GM12878 (cell line): ENCODE measurements around the gene M1AP. TPM values are rescaled to one million over a fixed set of nuclear protein-coding genes. Genes with fewer than 3 reads are reported as not detected.

Experiments
- ATAC-seq: fragments of 200-7000 bp; cut with Tn5 transposase; 3 replicates; pipeline ENCODE4 v1.9.1; 2020; ENCODE audit warnings: mild to moderate bottlenecking, moderate library complexity
- BruUV-seq: library from RNA; stranded (reverse); fragments of 400-500 nt; replicated peaks from 2 replicates; lab custom pipeline; 2021; lab: Mats Ljungman, UMichigan
- CTCF ChIA-PET: fragments of 300-600 bp; sonication (Branson Sonifier 250); formaldehyde crosslinking; extraction: SDS; loops from one replicate; lab custom pipeline; 2021; ENCODE audit warnings: inconsistent platforms; lab: Yijun Ruan, JAX
- POLR2A ChIA-PET: fragments of 350-600 bp; formaldehyde crosslinking; extraction: SDS; loops from one replicate; lab custom pipeline; 2021; ENCODE audit warnings: inconsistent platforms; lab: Charles Lee
- RAD21 ChIA-PET: fragments of 300-600 bp; sonication (Branson Sonifier 250); formaldehyde crosslinking; loops from one replicate; lab custom pipeline; 2023; ENCODE audit warnings: antibody characterized with exemption; ENCODE audit not compliant: unreplicated experiment; lab: Charles Lee
- SMC1A ChIA-PET: fragments of 300-600 bp; sonication (Branson Sonifier 250); formaldehyde crosslinking; loops from one replicate; lab custom pipeline; 2023; ENCODE audit not compliant: unreplicated experiment, uncharacterized antibody; lab: Charles Lee
- DNase-seq: peaks from one replicate; pipeline ENCODE4 v3.0.0-alpha.2; 2011; ENCODE audit warnings: low read depth, low spot score
- FAIRE-seq: peaks from 3 replicates; lab custom pipeline; 2011; peaks lifted over from hg19 to GRCh38; lab: Jason Lieb, UNC
- H2AFZ ChIP-seq: 2 replicates; pipeline ENCODE4 v1.6.0; 2011; ENCODE audit warnings: low read depth, low read length, control low read depth; ENCODE audit not compliant: control insufficient read depth
- H3K27ac ChIP-seq: 2 replicates; pipeline ENCODE4 v1.5.1; 2011; ENCODE audit warnings: control low read depth; ENCODE audit not compliant: control insufficient read depth, insufficient read depth
- H3K27me3 ChIP-seq, 2 experiments: replicated peaks in 1 of 2; 2 replicates each; pipeline versions ENCODE4 v1.6.0 to v1.6.1; 2011; ENCODE audit warnings: low read length in 1 of 2; ENCODE audit not compliant: control insufficient read depth in 2 of 2, insufficient read depth in 2 of 2
- H3K36me3 ChIP-seq, 2 experiments: 2 replicates each; pipeline ENCODE4 v1.5.1; 2011; ENCODE audit warnings: low read length in 1 of 2; ENCODE audit not compliant: control insufficient read depth in 2 of 2, insufficient read depth in 2 of 2
- H3K4me1 ChIP-seq: 2 replicates; pipeline ENCODE4 v1.6.1; 2011; ENCODE audit warnings: mild to moderate bottlenecking, low read length, moderate library complexity, mixed read lengths; ENCODE audit not compliant: control insufficient read depth, insufficient read depth
- H3K4me2 ChIP-seq: 2 replicates; pipeline ENCODE4 v1.6.0; 2011; ENCODE audit warnings: control low read depth; ENCODE audit not compliant: control insufficient read depth, insufficient read depth
- H3K4me3 ChIP-seq: fragments of 200-600 bp; sonication (generic); 2 replicates; pipeline ENCODE4 v1.5.1; 2016
- H3K79me2 ChIP-seq: 2 replicates; pipeline ENCODE4 v1.6.0; 2011; ENCODE audit warnings: low read length; ENCODE audit not compliant: control insufficient read depth, insufficient read depth
- H3K9ac ChIP-seq: 2 replicates; pipeline ENCODE4 v1.8.0; 2011; ENCODE audit warnings: low read length, control low read depth, mixed read lengths; ENCODE audit not compliant: control insufficient read depth, insufficient read depth
- H3K9me3 ChIP-seq: replicated peaks from 3 replicates; pipeline ENCODE4 v1.5.1; 2011; ENCODE audit warnings: mild to moderate bottlenecking, low read length; ENCODE audit not compliant: control insufficient read depth, insufficient read depth
- H4K20me1 ChIP-seq: 2 replicates; pipeline ENCODE4 v1.6.0; 2011; ENCODE audit not compliant: control insufficient read depth, insufficient read depth
- WGBS: methylation state at CpG from one replicate; pipeline ENCODE4 v1.1.6; 2016; ENCODE audit warnings: low lambda C conversion rate; ENCODE audit not compliant: insufficient replicate concordance, insufficient coverage; ENCODE audit errors: missing lambda C conversion rate; 5-methylcytosine and 5-hydroxymethylcytosine counted together
- in situ Hi-C: fragments of 300-500 bp; cut with MboI; formaldehyde crosslinking; loops from 9 replicates; pipeline ENCODE4 v1.14.3; 2018; ENCODE audit warnings: mixed read lengths
- intact Hi-C: fragments of 100-400 bp; cut with micrococcal nuclease; formaldehyde crosslinking; loops from one replicate; pipeline ENCODE4 v1.14.2; 2022; ENCODE audit not compliant: unreplicated experiment
- polyA plus RNA-seq, 11 experiments: library from polyadenylated mRNA; depleted of rRNA in 4 of 11; unstranded in 6 of 11; stranded (reverse) in 5 of 11; fragments of >200 nt; fragmentation: Nextera tagmentation in 4 of 11; fragmentation: Illumina TruSeq in 1 of 11; extraction: Ambion mirVana in 4 of 11; extraction: Trizol in 1 of 11; gene quantifications; 1 replicate in 1 of 11; 2 replicates in 10 of 11; pipeline versions ENCODE4 v1.2.1 to v1.2.3, GENCODE V29; 2011 to 2016; ENCODE audit warnings: inconsistent platforms in 2 of 11, missing spikeins in 2 of 11, low read depth in 1 of 11
- total RNA-seq, 4 experiments: library from RNA; depleted of rRNA in 3 of 4; stranded (reverse); fragments of >200 nt in 3 of 4; fragmentation: Illumina TruSeq in 1 of 4; extraction: Trizol in 1 of 4; gene quantifications; 2 replicates each; pipeline versions ENCODE4 v1.2.1 to v1.2.3, GENCODE V29; 2013 to 2021
- TF ChIP-seq, protein P1 (sequence below): IDR thresholded peaks from 2 replicates; pipeline ENCODE4 v1.6.1; 2012; ENCODE audit warnings: mild to moderate bottlenecking, low read depth, low read length
- TF ChIP-seq, protein P2 (sequence below): fragments of 450-650 bp; IDR thresholded peaks from 2 replicates; pipeline ENCODE4 v1.6.1; 2016; ENCODE audit warnings: mild to moderate bottlenecking

The M1AP gene
- total and polyA plus RNA-seq, 10 of the 15 experiments (the other 5 are each of a cell fraction or from before 2014, with no cell fraction given): 0.04 to 0.32 (median 0.16) TPM; not detected in 4

DNA sequence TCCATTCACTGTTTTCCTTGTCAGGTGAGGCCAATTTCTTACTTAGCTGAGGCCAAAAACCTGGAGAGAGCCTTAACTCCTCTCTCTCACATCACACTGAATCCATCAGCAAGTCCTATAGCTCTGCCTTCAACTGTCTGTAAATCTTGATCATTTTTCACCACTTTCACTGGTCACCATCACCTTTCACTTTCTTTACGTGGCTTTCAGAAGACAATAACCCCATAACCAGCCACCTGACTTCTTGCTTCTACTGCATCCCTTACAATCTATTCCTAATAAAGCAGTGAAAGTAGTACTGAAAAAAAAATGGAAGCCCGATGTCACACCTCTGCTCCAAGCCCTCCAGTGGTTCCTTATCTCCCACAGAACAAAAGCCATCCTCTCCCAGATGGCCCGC, 102.1 kb downstream of the M1AP start:
- CTCF ChIA-PET: interaction anchor here (0.9 to 14.3 kb wide), 9 partner anchors 9 to 63 kb away, joined by 3 to 96 read pairs (median 13); partner anchors contain the start of genes AUP1, CCDC142, DQX1 and HTRA2
- FAIRE-seq (no peak), ATAC-seq (peak; percentile 39), DNase-seq (no peak)
- TF ChIP-seq, protein P1, sequence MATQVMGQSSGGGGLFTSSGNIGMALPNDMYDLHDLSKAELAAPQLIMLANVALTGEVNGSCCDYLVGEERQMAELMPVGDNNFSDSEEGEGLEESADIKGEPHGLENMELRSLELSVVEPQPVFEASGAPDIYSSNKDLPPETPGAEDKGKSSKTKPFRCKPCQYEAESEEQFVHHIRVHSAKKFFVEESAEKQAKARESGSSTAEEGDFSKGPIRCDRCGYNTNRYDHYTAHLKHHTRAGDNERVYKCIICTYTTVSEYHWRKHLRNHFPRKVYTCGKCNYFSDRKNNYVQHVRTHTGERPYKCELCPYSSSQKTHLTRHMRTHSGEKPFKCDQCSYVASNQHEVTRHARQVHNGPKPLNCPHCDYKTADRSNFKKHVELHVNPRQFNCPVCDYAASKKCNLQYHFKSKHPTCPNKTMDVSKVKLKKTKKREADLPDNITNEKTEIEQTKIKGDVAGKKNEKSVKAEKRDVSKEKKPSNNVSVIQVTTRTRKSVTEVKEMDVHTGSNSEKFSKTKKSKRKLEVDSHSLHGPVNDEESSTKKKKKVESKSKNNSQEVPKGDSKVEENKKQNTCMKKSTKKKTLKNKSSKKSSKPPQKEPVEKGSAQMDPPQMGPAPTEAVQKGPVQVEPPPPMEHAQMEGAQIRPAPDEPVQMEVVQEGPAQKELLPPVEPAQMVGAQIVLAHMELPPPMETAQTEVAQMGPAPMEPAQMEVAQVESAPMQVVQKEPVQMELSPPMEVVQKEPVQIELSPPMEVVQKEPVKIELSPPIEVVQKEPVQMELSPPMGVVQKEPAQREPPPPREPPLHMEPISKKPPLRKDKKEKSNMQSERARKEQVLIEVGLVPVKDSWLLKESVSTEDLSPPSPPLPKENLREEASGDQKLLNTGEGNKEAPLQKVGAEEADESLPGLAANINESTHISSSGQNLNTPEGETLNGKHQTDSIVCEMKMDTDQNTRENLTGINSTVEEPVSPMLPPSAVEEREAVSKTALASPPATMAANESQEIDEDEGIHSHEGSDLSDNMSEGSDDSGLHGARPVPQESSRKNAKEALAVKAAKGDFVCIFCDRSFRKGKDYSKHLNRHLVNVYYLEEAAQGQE: no peak
- TF ChIP-seq, protein P2, sequence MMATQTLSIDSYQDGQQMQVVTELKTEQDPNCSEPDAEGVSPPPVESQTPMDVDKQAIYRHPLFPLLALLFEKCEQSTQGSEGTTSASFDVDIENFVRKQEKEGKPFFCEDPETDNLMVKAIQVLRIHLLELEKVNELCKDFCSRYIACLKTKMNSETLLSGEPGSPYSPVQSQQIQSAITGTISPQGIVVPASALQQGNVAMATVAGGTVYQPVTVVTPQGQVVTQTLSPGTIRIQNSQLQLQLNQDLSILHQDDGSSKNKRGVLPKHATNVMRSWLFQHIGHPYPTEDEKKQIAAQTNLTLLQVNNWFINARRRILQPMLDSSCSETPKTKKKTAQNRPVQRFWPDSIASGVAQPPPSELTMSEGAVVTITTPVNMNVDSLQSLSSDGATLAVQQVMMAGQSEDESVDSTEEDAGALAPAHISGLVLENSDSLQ: 0 out of 2 replicates have a peak, but pooled peaks have one; percentile 9
- Histone ChIP-seq H3K36me3 (no peaks in the 10 kb centered on the region; a peak in 1 of 4 replicates), H3K27ac (peak overlapping the region; percentile 35; the same call in 1 of the 2 replicates), H2AFZ (0 out of 2 replicates have a peak overlapping the region, but pooled peaks have one; percentile 21), H3K79me2 (peaks cover 40% of the 10 kb centered on the region), H3K9me3 (no peaks in the 10 kb centered on the region), H4K20me1 (no peaks in the 10 kb centered on the region), H3K9ac (no peak overlapping the region), H3K4me3 (no peak overlapping the region), H3K4me2 (peak overlapping the region; percentile 40), H3K4me1 (peaks cover 18% of the 10 kb centered on the region), H3K27me3 (no peaks in the 10 kb centered on the region)
- POLR2A ChIA-PET: interaction anchor here (0.7 to 17.8 kb wide), 6 partner anchors 14 to 57 kb away, joined by 3 to 441 read pairs (median 4); no protein-coding TSS in a partner anchor
- in situ Hi-C loops (no loop called here), intact Hi-C loops (no loop called here)
- WGBS: 54% methylated on average over 3 of the region's 3 CpGs
- RAD21 ChIA-PET: interaction anchor here (1.1 to 8.6 kb wide), 6 partner anchors 14 to 88 kb away, joined by 3 to 94 read pairs (median 8); partner anchors contain the start of gene WBP1
- SMC1A ChIA-PET: interaction anchor here (0.9 to 5.3 kb wide), 6 partner anchors 14 to 89 kb away, joined by 3 to 60 read pairs (median 5); partner anchors contain the start of gene HTRA2
- BruUV-seq: no TSS peak
